SH-SY5Y (cell line): ENCODE data around the gene CHMP6.

Experiments used
- GATA2 ChIP-seq: IDR thresholded peaks from 2 replicates; pipeline ENCODE4 v1.6.1; 2011; ENCODE audit warnings: mild to moderate bottlenecking, low read depth, low read length
- GATA3 ChIP-seq: IDR thresholded peaks from 2 replicates; pipeline ENCODE4 v1.6.1; 2011; ENCODE audit warnings: low read depth, mild to moderate bottlenecking, low read length, moderate library complexity

Gene CHMP6

DNA sequence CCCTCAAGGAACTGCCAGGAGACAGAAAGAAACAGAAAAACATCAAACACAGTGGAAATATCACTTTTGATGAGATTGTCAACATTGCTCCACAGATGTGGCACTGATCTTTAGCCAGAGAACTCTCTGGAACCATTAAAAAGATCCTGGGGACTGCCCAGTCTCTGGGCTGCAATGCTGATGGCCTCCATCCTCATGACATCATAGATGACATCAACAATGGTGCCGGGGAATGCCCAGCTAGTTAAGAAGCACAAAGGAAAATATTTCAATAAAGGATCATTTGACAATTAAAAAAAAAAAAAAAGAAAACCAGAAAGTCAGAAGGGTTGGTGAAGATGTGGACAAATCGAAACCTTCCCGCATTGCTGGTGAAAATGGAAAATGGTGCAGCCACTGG is 14.9 kb upstream of the CHMP6 start:
- no peak for TF ChIP-seq GATA3
- no peak for TF ChIP-seq GATA2

GRCh38 chr17:80977172-80977571 is 14.5 kb upstream of the CHMP6 start:
- TF ChIP-seq GATA3: no peak
- TF ChIP-seq GATA2: no peak

GRCh38 chr17:80978499-80979497 is 12.8 kb upstream of the CHMP6 start:
- TF ChIP-seq GATA2 (no peak), GATA3 (no peak)

DNA sequence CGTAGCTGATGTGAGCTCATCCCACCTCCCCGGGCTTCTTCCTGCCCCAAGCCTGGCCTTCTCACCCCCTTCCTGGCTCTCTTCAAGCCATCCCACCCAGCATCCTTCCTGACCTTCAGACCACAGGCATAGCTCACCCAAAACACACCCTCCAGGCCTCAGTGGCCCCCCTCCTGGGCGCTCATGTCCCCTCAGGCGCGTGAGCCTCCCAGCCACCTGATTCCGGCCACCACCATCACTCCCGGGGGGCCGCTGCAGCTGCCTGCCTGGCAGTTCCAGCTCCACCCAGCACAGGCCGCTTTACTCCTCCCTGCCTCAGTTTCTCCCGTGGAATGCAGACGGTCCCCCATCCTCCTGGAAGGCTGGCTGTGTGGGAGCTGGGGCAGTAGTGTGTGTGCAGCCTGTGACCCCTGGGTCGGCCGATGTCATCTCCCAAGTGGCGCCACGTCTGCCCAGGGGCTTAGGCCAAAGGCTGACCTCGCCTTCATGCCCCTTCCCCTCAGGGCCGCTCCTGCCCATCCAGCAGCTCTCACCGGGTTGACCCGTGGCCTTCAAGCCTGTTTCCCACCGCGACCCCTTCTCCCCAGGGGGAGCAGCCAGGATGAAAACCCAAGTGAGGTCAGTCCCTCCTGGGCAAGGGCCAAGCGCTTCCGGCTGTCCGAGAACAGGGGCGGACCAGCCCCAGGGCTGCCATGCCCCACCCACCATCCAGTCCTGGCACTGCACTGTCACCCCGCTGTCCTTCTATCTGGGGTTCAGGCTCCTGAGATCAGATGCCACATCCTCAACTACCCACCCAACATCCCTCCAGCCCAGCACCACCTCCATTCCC is 11.9 kb upstream of the CHMP6 start:
- no peak for TF ChIP-seq GATA3
- TF ChIP-seq GATA2: no peak

- TF ChIP-seq GATA2 (no peak), GATA3 (no peak)
Observed at GRCh38 chr17:80980397-80981061, 11.1 kb upstream of the CHMP6 start.

DNA sequence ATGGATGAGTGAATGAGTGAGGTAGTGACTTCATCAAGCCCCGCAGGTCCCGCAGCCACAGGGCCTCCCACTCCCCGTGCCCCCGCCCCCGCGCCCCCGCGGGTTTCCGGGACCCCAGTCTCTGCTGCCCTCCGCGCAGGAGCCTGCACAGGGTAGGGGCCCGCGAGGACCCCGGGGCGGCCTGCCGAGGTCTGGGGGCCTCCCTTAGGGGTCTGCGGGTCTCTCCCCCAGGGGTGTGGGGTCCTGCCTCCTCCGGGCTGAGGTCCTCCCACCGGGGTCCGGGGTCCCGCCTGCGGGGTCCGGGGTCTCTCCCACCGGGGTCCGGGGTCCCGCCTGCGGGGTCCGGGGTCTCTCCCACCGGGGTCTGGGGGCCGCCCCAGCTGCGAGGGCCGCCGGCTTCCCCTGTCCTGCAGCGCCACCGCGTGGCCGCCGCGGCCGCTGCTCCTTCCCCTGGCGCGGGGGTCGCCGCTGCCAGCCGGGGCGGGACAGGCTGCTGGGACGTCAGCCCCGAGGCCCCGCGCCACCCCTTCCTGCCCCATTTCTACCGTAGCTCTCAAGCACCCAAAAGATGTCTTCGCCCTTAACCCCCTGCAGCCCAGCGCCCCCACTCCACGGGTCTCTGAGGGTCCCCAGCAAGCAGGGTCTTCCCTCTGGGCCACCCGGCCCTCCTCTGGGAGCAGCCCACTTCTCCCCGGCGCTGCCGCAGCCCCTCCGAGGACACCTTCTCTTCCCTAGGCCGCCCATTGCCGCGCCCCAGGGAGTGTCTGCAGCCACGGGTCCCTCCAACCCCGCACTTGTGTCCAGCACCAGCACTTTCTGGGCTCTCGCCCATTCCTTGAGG is 10.4 kb upstream of the CHMP6 start:
- TF ChIP-seq GATA2 (no peak), GATA3 (no peak)

- no peak for TF ChIP-seq GATA2
- TF ChIP-seq GATA3: no peak
Observed at GRCh38 chr17:80981929-80982425, 9.7 kb upstream of the CHMP6 start.

DNA sequence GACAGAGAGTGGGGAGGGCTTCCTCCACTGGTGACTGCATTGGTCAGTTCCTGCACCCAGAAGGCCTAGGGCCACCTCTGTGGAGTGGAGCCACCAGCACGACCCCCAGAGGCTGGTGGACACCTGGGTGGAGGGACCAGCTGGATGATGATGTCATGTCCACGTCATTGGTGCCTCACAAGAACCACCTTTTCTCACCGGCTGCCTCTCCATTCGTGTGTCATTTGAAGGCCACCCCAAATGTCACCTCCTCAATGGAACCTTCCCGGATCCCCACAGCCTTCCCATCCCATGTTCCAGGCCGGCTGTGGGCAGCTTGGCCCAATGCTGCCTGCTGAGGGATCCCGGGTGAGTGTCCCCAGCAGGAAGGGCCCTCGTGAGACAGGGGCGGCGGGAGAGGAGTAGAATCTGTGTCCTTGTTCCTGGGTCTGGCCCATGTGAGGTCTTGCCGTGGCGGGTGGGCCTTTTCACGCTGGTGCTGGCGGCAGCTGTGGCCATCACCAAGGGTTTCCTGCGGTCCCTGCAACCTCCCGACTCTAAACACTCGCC is 9.1 kb upstream of the CHMP6 start:
- TF ChIP-seq GATA3: no peak
- no peak for TF ChIP-seq GATA2

DNA sequence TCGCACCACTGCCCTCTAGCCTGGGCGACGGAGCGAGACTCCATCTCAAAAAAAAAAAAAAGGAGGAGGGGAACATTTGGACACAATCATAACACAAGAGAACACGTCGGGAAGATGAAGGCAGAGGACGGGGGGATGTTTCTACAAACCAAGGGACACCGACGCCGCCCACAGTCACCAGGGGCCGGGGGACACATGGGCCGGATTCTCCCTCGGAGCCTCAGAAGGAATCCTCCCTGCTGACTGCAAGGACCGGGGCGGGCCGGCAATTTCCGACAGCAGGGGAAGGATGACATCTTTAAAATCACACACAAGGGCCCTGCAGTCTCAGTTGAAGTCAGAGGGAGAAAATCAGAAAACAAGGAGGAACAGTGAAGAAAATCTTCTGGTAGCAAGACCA is 8.1 kb upstream of the CHMP6 start:
- TF ChIP-seq GATA3: no peak
- no peak for TF ChIP-seq GATA2

DNA sequence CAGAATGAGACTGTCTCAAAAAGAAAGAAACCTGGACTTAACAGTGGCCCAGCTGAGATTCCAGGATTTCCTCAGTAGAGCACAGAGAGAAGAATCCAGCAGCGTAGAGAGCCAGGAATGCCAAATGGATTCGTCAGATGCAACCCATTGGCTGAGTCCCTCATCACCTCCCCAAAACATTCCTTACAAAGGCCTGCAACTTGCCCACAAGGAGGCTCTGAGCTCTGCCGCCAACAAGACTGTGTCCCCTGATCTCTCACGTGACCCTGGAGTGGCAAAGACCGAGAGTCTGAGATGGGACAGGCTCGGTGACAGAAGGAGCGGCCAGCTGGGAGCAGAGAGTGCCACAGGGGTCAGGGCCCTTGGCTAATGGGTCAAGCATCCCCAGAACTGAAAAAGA is 6.9 kb upstream of the CHMP6 start:
- TF ChIP-seq GATA3 (no peak), GATA2 (no peak)

DNA sequence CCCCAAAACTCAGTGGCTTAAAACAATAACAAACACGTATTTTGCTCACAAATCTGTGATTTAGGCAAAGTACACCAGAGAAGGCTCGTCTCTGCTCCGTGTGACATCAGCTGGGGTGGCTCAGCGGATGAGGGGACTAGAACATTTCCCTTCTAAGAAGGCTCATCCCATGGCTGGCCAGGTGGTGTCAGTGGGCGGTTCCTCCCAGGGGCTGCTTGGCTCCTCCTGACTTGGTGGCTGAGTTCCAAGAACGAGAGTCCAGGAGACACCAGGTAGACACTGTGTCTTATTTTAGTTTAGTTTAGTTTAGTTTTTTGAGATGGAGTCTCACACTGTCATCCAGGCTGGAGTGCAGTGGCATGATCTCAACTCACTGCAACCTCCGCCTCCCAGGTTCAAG is 5.6 kb upstream of the CHMP6 start:
- TF ChIP-seq GATA3 (no peak), GATA2 (no peak)

DNA sequence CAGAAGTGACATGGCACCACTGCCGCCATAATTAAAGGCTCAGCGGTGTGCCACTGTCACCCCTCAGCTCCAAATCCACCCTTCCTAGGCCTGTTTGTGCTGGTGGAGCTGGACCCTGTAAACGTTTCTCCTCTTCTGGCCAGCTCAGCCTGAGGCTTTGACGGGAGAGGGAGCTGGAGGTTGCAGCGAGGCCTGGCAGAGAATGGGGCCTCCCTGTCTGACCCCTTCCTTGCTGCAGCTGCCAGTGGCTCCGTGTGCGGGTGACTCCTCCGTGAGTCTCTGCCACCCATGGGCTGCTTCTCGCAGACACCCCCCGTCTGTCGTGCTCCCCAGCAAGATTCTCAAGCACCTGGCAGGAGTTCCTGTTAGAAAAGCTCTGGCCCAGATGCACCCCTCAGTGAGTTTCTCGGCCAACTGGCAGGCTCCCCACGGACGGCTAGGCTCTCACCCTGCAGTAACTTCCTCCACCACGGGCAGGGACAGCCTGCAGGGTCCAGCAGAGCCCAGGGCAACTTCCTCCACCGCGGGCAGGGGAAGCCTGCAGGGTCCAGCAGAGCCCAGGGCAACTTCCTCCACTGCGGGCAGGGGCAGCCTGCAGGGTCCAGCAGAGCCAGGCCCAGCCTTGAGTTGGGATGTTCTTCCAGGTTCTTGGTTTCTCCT is 4.7 kb upstream of the CHMP6 start:
- TF ChIP-seq GATA2: no peak
- no peak for TF ChIP-seq GATA3

DNA sequence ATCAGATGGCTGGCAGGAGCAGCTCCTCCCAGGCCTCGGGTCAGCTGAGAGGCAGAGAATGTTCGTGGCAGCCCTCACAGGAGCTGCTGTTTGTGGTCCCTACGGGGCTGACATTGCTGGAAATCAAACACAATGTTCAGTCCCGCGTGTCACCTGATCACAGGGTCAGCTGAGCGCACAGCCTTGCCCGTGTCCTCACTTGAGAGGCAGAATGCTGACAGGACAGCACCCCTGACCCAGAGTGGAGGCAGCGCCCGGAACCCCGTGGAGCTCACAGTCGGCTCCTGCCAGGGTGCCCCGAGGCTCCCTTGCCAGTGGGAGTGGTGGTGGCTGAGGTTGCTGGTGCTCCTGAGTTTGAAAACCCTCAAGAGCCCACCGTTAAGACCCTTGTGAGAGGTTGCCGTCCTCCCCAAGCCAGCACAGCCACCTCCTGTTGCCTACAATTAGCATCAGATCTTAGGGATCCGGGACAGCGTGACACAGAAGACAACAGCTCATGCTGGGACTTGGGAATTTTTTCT is 3.6 kb upstream of the CHMP6 start:
- no peak for TF ChIP-seq GATA2
- no peak for TF ChIP-seq GATA3
